ENCODE data around the gene PRSS57.

- TF ChIP-seq, protein P1, sequence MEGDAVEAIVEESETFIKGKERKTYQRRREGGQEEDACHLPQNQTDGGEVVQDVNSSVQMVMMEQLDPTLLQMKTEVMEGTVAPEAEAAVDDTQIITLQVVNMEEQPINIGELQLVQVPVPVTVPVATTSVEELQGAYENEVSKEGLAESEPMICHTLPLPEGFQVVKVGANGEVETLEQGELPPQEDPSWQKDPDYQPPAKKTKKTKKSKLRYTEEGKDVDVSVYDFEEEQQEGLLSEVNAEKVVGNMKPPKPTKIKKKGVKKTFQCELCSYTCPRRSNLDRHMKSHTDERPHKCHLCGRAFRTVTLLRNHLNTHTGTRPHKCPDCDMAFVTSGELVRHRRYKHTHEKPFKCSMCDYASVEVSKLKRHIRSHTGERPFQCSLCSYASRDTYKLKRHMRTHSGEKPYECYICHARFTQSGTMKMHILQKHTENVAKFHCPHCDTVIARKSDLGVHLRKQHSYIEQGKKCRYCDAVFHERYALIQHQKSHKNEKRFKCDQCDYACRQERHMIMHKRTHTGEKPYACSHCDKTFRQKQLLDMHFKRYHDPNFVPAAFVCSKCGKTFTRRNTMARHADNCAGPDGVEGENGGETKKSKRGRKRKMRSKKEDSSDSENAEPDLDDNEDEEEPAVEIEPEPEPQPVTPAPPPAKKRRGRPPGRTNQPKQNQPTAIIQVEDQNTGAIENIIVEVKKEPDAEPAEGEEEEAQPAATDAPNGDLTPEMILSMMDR (IDR thresholded peaks at IDR 0.05), result no peak
- TF ChIP-seq POLR2A (IDR thresholded peaks at IDR 0.05), result no peak
Observed at GRCh38 chr19:729965-730668, 34.9 kb upstream of the PRSS57 start.
